Progenitor cell of endocrine pancreas (in vitro differentiated cells): Measurements from ENCODE around the gene AKAP8L. TPM values are rescaled to one million over a fixed set of nuclear protein-coding genes. Genes with fewer than 3 reads are reported as not detected.

Experiments
- DNase-seq: peaks from one replicate; pipeline ENCODE4 v3.0.0; 2021; ENCODE audit warnings: low spot score; ENCODE audit not compliant: unreplicated experiment
- H3K27ac Mint-ChIP-seq: 2 replicates; pipeline ENCODE4 v1.8.0; 2021; ENCODE audit warnings: mild to moderate bottlenecking, moderate library complexity, mixed read lengths
- H3K27me3 Mint-ChIP-seq: 2 replicates; pipeline ENCODE4 v1.8.0; 2021; ENCODE audit warnings: mixed read lengths
- H3K36me3 Mint-ChIP-seq: 2 replicates; pipeline ENCODE4 v1.8.0; 2022; ENCODE audit warnings: mixed read lengths; ENCODE audit not compliant: insufficient read depth
- H3K4me1 Mint-ChIP-seq: 2 replicates; pipeline ENCODE4 v1.8.0; 2021; ENCODE audit warnings: low read depth, mixed read lengths
- H3K4me3 Mint-ChIP-seq: 2 replicates; pipeline ENCODE4 v1.8.0; 2021; ENCODE audit warnings: low read depth, mild to moderate bottlenecking, moderate library complexity, mixed read lengths
- H3K9me3 Mint-ChIP-seq: 2 replicates; pipeline ENCODE4 v1.8.0; 2021; ENCODE audit warnings: low read depth, mixed read lengths
- CTCF ChIP-seq: fragments of 200-600 bp; sonication (generic); IDR thresholded peaks from one replicate; pipeline ENCODE4 v1.5.0; 2021; ENCODE audit warnings: antibody characterized with exemption, mild to moderate bottlenecking; ENCODE audit not compliant: unreplicated experiment
- total RNA-seq: library from RNA; stranded (reverse); gene quantifications from 2 replicates; pipeline ENCODE4 v1.2.1, GENCODE V29; 2021

Gene AKAP8L
- total RNA-seq, 1 donor from 2014 or later = 228 TPM

DNA sequence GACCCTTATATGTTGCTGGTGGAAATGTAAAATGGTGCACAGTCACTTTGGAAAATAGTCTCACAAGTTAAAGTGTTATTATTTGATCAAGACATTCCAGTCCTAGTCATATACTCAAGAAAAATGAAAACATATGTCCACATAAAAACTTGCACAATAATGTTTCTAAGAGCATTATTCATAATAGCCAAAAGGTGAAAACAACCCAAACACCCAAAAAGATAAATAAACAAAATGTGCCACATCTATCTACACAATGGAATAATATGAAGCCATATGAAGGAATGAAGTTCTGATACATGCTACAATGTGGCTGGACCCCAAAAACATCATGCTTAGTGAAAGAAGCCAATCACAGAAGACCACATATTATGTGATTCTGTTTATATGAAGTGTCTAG, 24.8 kb downstream of the AKAP8L start:
- no peak for TF ChIP-seq CTCF
- Mint-ChIP-seq H3K27me3 (no peaks in the 10 kb centered on the region), H3K9me3 (no peaks in the 10 kb centered on the region), H3K4me1 (no peaks in the 10 kb centered on the region), H3K36me3 (peaks cover 39% of the 10 kb centered on the region), H3K27ac (no peak overlapping the region), H3K4me3 (no peak overlapping the region)
- DNase-seq = no peak

DNA sequence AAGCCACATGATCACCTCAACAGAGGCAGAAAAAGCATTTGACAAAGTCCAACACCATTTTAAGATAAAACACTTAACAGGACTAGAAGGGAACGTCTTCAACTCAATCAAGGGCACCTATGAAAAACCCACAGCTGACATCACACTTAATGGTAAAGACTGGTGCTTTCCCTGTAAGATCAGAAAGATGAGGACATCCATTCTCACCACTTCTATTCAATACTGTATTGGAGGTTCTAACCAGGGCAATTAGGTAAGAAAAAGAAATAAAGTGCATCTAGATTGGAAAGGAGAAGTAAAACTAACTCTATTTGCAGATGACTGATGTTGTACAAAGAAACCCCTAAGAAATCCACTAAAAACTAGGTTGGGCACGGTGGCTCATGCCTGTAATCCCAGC, 28.0 kb downstream of the AKAP8L start:
- no peak overlapping the region for H3K4me3 Mint-ChIP-seq
- no peaks in the 10 kb centered on the region for H3K27me3 Mint-ChIP-seq
- H3K9me3 Mint-ChIP-seq = no peaks in the 10 kb centered on the region
- H3K27ac Mint-ChIP-seq = no peak overlapping the region
- no peaks in the 10 kb centered on the region for H3K4me1 Mint-ChIP-seq
- no peak for DNase-seq
- H3K36me3 Mint-ChIP-seq = peaks cover 22% of the 10 kb centered on the region
- no peak for TF ChIP-seq CTCF

- no peak for DNase-seq
- no peaks in the 10 kb centered on the region for H3K27me3 Mint-ChIP-seq
- H3K4me3 Mint-ChIP-seq = no peak overlapping the region
Measured at GRCh38 chr19:15381864-15382263, 36.9 kb downstream of the AKAP8L start.

DNA sequence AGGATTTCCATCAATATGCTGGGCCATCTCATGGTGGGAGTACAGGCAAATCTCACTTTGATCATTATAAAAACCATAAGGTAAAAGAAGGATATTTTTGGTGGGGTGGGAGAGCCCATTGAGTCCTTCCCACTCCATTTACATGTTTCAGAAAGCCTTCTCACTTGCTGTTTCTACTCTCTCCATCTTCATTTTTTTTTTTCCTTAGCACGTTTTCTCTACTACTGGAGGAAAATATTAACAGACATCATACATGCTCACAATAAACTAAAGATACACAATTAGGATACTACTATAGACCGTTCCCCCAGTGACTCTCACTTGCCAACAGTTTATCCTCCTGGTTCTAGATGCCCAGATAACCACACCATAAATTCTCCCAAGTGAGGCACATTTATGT, 37.4 kb downstream of the AKAP8L start:
- no peak for TF ChIP-seq CTCF
- Mint-ChIP-seq H3K36me3 (peaks cover 3% of the 10 kb centered on the region), H3K4me1 (peaks cover 27% of the 10 kb centered on the region), H3K4me3 (peak overlapping the region; percentile 84), H3K27ac (peak overlapping the region; percentile 89), H3K9me3 (no peaks in the 10 kb centered on the region), H3K27me3 (no peaks in the 10 kb centered on the region)
- no peak for DNase-seq

More at GRCh38 chr19:15381864-15382263, 36.9 kb downstream of the AKAP8L start:
- no peak for TF ChIP-seq CTCF
- Mint-ChIP-seq H3K9me3 (no peaks in the 10 kb centered on the region), H3K36me3 (peaks cover 3% of the 10 kb centered on the region), H3K4me1 (peaks cover 24% of the 10 kb centered on the region), H3K27ac (peak overlapping the region; percentile 89)

GRCh38 chr19:15379999-15380647, 38.7 kb downstream of the AKAP8L start:
- H3K9me3 Mint-ChIP-seq = no peaks in the 10 kb centered on the region
- DNase-seq = no peak
- H3K36me3 Mint-ChIP-seq = peaks cover 3% of the 10 kb centered on the region
- H3K27ac Mint-ChIP-seq = peak overlapping the region; percentile 96
- TF ChIP-seq CTCF = no peak
- H3K4me3 Mint-ChIP-seq = peak overlapping the region; percentile 98
- peaks cover 27% of the 10 kb centered on the region for H3K4me1 Mint-ChIP-seq
- H3K27me3 Mint-ChIP-seq = no peaks in the 10 kb centered on the region
